PFSK-1 (cell line): ENCODE data around the gene LZTR1.

ENCODE experiments used
- POLR2AphosphoS5 ChIP-seq: IDR thresholded peaks from 2 replicates; pipeline ENCODE4 v1.6.1; 2012; ENCODE audit warnings: low read depth, mild to moderate bottlenecking, control low read depth, low read length, moderate library complexity
- SIN3A ChIP-seq: IDR thresholded peaks from 2 replicates; pipeline ENCODE4 v1.6.1; 2012; ENCODE audit warnings: mild to moderate bottlenecking, low read length, moderate library complexity, borderline replicate concordance; ENCODE audit not compliant: insufficient read depth
- TF ChIP-seq, protein P1 (sequence below), 2 experiments: IDR thresholded peaks; 2 replicates each; pipeline versions ENCODE4 v1.6.1 to v1.8.0; 2011 to 2012; ENCODE audit warnings: low read depth in 2 of 2, low read length in 2 of 2, control low read depth in 1 of 2, inconsistent platforms in 1 of 2, mild to moderate bottlenecking in 1 of 2, moderate library complexity in 1 of 2; ENCODE audit not compliant: insufficient read depth in 1 of 2

DNA sequence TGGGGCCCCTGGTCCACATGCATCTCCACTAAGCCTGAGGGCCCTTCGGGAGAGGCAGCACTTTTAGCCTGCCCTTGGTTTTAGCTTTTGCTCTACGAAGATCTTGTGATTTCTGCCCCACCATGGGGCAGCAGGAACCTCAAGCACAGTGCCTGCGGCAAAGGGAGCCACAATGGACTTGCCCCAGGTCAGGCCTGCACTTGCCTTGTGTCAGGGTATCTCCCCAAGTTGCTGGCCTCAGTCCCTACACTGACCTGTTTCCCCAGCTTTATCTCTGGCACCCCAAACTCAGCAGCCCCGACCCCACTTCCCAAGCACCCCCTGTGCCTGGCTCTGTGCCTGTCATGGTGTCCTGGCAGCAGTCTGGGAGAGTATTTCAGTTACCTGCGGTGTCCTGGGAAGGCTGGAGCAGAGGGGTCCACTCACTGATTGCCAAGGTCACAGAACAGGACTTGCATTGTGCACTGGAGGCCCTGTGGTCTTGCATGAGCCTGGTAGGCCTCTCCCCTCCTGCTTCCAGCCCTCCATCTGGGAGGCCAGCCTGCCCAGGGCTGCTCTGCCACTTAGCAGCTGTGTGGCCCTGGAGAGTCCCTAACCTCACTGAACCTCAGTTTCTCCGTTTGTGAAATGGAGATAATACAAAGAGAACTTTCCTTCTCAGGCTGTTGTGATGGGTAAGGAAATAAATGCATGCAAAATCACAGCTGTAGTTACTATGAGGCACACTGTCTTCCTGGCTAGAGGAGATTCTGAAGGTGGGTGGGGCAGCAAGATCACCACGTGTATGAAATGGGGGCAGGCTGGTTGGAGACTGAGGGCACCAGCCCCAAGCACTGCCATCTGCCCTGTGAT, 18.7 kb upstream of the LZTR1 start:
- TF ChIP-seq, protein P1, sequence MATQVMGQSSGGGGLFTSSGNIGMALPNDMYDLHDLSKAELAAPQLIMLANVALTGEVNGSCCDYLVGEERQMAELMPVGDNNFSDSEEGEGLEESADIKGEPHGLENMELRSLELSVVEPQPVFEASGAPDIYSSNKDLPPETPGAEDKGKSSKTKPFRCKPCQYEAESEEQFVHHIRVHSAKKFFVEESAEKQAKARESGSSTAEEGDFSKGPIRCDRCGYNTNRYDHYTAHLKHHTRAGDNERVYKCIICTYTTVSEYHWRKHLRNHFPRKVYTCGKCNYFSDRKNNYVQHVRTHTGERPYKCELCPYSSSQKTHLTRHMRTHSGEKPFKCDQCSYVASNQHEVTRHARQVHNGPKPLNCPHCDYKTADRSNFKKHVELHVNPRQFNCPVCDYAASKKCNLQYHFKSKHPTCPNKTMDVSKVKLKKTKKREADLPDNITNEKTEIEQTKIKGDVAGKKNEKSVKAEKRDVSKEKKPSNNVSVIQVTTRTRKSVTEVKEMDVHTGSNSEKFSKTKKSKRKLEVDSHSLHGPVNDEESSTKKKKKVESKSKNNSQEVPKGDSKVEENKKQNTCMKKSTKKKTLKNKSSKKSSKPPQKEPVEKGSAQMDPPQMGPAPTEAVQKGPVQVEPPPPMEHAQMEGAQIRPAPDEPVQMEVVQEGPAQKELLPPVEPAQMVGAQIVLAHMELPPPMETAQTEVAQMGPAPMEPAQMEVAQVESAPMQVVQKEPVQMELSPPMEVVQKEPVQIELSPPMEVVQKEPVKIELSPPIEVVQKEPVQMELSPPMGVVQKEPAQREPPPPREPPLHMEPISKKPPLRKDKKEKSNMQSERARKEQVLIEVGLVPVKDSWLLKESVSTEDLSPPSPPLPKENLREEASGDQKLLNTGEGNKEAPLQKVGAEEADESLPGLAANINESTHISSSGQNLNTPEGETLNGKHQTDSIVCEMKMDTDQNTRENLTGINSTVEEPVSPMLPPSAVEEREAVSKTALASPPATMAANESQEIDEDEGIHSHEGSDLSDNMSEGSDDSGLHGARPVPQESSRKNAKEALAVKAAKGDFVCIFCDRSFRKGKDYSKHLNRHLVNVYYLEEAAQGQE (IDR thresholded peaks at IDR 0.05; ENCODE audit: insufficient read depth in 1 of 2, low read depth in 2 of 2, low read length in 2 of 2), result no peak
- TF ChIP-seq POLR2AphosphoS5 (no peak), SIN3A (no peak)
